ENCODE data around the gene EFEMP2.
"Not testable (repeated sequence)": the region's sequence is repeated elsewhere in the genome, so short reads cannot be mapped to it uniquely, and the experiment has no call there.

Gene EFEMP2

DNA sequence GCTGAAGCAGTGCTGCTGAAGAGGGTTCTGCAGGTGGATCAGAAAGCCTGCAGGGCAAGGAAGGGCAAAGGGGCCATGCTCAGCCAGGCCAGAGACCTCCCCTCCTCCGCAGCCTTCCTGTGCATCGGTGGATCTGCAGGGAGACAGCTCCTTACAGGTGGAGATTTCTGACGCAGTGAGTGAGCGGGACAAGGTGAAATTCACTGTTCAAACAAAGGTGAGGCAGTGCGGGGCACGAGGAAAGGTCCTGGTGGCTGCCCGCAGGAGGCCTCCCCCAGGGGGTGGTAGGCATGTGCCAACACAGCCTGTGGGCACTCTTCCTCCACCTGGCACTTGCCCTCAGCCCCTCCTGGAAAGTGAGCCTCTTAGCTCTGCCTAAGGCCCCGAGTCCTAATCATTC, 23.2 kb downstream of the EFEMP2 start:
- Histone ChIP-seq H3K27me3 (no peaks in the 10 kb centered on the region), H3K36me3 (peaks cover 29% of the 10 kb centered on the region), H3K9me3 (no peaks in the 10 kb centered on the region), H3K4me3 (ENCODE audit: low read depth, low read length) (no peak overlapping the region), H3K4me1 (no peaks in the 10 kb centered on the region)
- DNase-seq, result no peak
- TF ChIP-seq, protein P1, sequence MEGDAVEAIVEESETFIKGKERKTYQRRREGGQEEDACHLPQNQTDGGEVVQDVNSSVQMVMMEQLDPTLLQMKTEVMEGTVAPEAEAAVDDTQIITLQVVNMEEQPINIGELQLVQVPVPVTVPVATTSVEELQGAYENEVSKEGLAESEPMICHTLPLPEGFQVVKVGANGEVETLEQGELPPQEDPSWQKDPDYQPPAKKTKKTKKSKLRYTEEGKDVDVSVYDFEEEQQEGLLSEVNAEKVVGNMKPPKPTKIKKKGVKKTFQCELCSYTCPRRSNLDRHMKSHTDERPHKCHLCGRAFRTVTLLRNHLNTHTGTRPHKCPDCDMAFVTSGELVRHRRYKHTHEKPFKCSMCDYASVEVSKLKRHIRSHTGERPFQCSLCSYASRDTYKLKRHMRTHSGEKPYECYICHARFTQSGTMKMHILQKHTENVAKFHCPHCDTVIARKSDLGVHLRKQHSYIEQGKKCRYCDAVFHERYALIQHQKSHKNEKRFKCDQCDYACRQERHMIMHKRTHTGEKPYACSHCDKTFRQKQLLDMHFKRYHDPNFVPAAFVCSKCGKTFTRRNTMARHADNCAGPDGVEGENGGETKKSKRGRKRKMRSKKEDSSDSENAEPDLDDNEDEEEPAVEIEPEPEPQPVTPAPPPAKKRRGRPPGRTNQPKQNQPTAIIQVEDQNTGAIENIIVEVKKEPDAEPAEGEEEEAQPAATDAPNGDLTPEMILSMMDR (IDR thresholded peaks at IDR 0.05; ENCODE audit: low read depth, low read length), result no peak

DNA sequence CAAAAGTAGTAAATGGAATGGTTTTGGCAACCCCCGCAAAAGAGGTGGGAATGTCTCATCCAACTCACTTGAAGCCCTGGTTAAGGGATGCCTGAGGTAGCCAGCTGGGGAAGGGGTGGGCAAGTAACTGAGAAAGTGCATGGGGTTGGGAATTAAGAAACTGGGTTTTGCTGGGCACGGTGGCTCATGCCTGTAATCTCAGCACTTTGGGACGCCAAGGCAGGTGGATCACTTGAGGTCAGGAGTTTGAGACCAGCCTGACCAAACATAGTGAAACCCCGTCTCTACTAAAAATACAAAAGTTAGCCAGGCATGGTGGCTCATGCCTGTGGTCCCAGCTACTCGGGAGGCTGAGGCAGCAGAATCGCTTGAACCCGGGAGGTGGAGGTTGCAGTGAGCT, 23.9 kb downstream of the EFEMP2 start:
- H3K4me3 ChIP-seq (ENCODE audit: low read depth, low read length); H3K4me1 ChIP-seq; H3K9me3 ChIP-seq; DNase-seq; H3K27me3 ChIP-seq: not testable (repeated sequence)
- H3K36me3 ChIP-seq, result peaks cover 22% of the 10 kb centered on the region

DNA sequence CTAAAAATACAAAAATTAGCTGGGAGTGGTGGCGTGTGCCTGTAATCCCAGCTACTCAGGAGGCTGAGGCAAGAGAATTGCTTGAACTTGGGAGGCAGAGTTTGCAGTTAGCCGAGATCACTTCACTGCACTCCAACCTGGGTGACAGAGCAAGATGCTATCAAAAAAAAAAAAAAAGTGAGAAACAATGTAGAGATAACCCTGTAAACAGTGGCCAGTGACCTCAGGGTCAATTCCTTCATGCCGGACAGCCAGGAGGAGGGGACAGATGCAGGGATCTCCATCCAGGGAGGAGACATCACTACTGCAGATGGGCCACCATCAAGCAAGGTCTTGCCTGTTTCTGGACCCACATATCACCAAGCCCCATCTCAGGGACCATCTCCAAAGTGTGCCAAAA, 24.9 kb downstream of the EFEMP2 start:
- Histone ChIP-seq H3K4me3 (ENCODE audit: low read depth, low read length) (no peak overlapping the region), H3K27me3 (no peaks in the 10 kb centered on the region), H3K9me3 (no peaks in the 10 kb centered on the region), H3K4me1 (no peaks in the 10 kb centered on the region), H3K36me3 (peaks cover 12% of the 10 kb centered on the region)
- no peak for DNase-seq
- TF ChIP-seq, protein P1 (IDR thresholded peaks at IDR 0.05; ENCODE audit: low read depth, low read length), result no peak

DNA sequence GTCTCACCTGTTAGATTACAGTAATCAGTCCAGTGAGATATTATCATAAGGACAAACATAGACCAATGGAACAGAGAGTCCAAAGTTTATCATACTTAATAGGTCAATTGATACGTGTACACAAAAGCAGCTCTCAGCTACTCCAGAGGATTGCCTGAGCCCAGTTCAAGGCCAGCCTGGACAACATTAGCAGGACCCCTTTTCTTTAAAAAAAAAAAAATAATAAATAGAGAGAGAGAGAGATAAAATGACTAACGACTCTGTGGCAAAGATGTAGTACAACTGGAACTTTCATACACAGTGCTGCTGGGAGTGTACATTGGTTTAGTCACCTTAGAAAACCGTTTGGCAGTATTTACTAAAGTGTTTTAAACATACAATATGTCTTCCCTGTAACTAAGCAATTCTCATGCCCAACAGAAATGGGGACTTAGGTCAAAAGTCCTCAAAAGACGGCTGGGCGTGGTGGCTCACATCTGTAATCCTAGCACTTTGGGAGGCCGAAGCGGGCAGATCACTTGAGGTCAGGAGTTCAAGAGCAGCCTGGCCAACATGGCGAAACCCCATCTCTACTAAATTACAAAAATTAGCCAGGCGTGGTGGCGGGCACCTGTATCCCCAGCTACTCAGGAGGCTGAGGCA, 28.2 kb downstream of the EFEMP2 start:
- no peak for DNase-seq
- TF ChIP-seq, protein P1 (IDR thresholded peaks at IDR 0.05; ENCODE audit: low read depth, low read length), result no peak
- H3K4me1 ChIP-seq, result no peaks in the 10 kb centered on the region

DNA sequence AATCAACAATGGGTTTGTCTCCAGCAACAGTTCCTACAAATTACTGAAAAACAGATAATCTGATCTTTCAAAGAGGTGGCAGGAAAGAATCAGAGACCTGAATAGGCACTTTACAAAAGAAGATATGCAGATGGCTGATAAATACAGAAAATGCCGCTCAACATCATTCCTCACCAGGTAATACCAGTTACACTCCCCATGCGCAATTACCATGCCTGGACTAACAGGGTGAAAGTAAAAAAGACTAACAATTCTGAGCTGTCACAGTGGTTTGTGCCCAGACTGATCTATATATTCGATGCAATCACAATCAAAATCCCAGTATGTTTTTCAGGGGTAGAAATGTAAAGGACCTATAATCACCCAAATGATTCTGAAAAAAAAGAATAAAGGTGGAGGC, 28.8 kb downstream of the EFEMP2 start:
- no peak overlapping the region for H3K4me3 ChIP-seq (ENCODE audit: low read depth, low read length)
- H3K36me3 ChIP-seq, result no peaks in the 10 kb centered on the region
- H3K27me3 ChIP-seq, result no peaks in the 10 kb centered on the region
- H3K4me1 ChIP-seq, result no peaks in the 10 kb centered on the region
- no peaks in the 10 kb centered on the region for H3K9me3 ChIP-seq
- TF ChIP-seq, protein P1 (IDR thresholded peaks at IDR 0.05; ENCODE audit: low read depth, low read length), result no peak
- no peak for DNase-seq

More for the DNA sequence above, 28.2 kb downstream of the EFEMP2 start:
- H3K4me3 ChIP-seq (ENCODE audit: low read depth, low read length), result no peak overlapping the region
- H3K27me3 ChIP-seq, result no peaks in the 10 kb centered on the region
- no peaks in the 10 kb centered on the region for H3K36me3 ChIP-seq
- no peaks in the 10 kb centered on the region for H3K9me3 ChIP-seq

DNA sequence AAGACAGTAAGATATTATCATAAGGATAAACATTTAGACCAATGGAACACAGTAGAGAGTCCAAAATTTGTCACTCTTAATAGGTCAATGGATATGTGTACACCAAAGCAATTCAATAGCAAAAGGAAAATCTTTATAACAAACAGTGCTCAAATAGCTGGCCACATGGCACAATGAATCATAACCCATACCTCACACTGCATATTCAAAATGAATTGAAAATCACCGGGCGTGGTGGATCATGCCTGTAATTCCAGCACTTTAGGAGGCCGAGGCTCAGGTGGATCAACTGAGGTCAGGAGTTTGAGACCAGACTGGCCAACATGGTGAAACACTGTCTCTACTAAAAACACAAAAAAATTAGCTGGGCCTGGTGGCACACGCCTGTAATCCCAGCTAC, 30.5 kb downstream of the EFEMP2 start:
- H3K36me3 ChIP-seq, result no peaks in the 10 kb centered on the region
- H3K4me1 ChIP-seq, result no peaks in the 10 kb centered on the region
- TF ChIP-seq, protein P1 (IDR thresholded peaks at IDR 0.05; ENCODE audit: low read depth, low read length), result no peak
- no peaks in the 10 kb centered on the region for H3K9me3 ChIP-seq
- H3K27me3 ChIP-seq, result no peaks in the 10 kb centered on the region
- no peak overlapping the region for H3K4me3 ChIP-seq (ENCODE audit: low read depth, low read length)
- DNase-seq, result no peak
